K562 (cell line): ENCODE data around the gene SPATS1. TPM values are rescaled to one million over a fixed set of nuclear protein-coding genes. Genes with fewer than 3 reads are reported as not detected.

Experiments used
- ATAC-seq: fragments of 200-7000 bp; cut with Tn5 transposase; 3 replicates; pipeline ENCODE4 v1.9.1; 2020; ENCODE audit warnings: moderate library complexity
- BruUV-seq: library from RNA; stranded (reverse); fragments of 400-500 nt; replicated peaks from 2 replicates; lab custom pipeline; 2021; lab: Mats Ljungman, UMichigan
- CTCF ChIA-PET: fragments of 300-600 bp; formaldehyde crosslinking; extraction: SDS; loops from one replicate; lab custom pipeline; 2021; ENCODE audit warnings: low intra/inter-chr PET ratio; lab: Yijun Ruan, JAX
- POLR2A ChIA-PET: fragments of 300-600, 350-650 bp; sonication (Branson Sonifier 250); formaldehyde crosslinking; extraction: SDS; loops from one replicate; lab custom pipeline; 2021; ENCODE audit warnings: antibody characterized with exemption, inconsistent platforms; lab: Yijun Ruan, JAX
- DNase-seq, 4 experiments: peaks; one replicate each; pipeline versions ENCODE4 v3.0.0 to v3.0.0-alpha.2; 2011 to 2018; ENCODE audit warnings: low spot score in 3 of 4, mixed read lengths in 3 of 4; ENCODE audit errors: extremely low read depth in 1 of 4
- FAIRE-seq: peaks from 2 replicates; lab custom pipeline; 2011; peaks lifted over from hg19 to GRCh38; lab: Jason Lieb, UNC
- H2AFZ ChIP-seq: 2 replicates; pipeline ENCODE4 v1.6.0; 2011; ENCODE audit warnings: low read depth, low read length, control low read depth, inconsistent platforms
- H3K27ac ChIP-seq: fragments of 200-600 bp; 3 replicates; pipeline ENCODE4 v1.8.0; 2011; ENCODE audit warnings: low read depth, mild to moderate bottlenecking, control low read depth, inconsistent platforms, low read length, moderate library complexity, mixed read lengths; ENCODE audit errors: extremely low read depth
- H3K27me3 ChIP-seq, 2 experiments: fragments of 300-600 bp in 1 of 2; 2 replicates in 1 of 2; 3 replicates in 1 of 2; pipeline versions ENCODE4 v1.6.0 to v1.8.0; 2011; ENCODE audit warnings: inconsistent platforms in 2 of 2, low read length in 2 of 2, mild to moderate bottlenecking in 1 of 2, mixed read lengths in 1 of 2, moderate library complexity in 1 of 2; ENCODE audit not compliant: control insufficient read depth in 2 of 2, insufficient read depth in 2 of 2
- H3K36me3 ChIP-seq: fragments of 300-600 bp; 3 replicates; pipeline ENCODE4 v1.8.0; 2011; ENCODE audit warnings: mild to moderate bottlenecking, low read length, inconsistent platforms; ENCODE audit not compliant: control insufficient read depth, insufficient read depth
- H3K4me1 ChIP-seq, 2 experiments: fragments of 200-600 bp in 1 of 2; replicated peaks in 1 of 2; 2 replicates in 1 of 2; 3 replicates in 1 of 2; pipeline versions ENCODE4 v1.5.1 to v1.8.0; 2011; ENCODE audit warnings: inconsistent platforms in 2 of 2, low read length in 2 of 2, mild to moderate bottlenecking in 1 of 2, mixed read lengths in 1 of 2, moderate library complexity in 1 of 2; ENCODE audit not compliant: control insufficient read depth in 2 of 2, insufficient read depth in 2 of 2
- H3K4me2 ChIP-seq: 2 replicates; pipeline ENCODE4 v1.6.1; 2011; ENCODE audit warnings: low read length, control low read depth, inconsistent platforms, mixed read lengths; ENCODE audit not compliant: insufficient read depth
- H3K4me3 ChIP-seq: fragments of 200-600 bp; sonication (generic), shearing (Covaris generic); 2 replicates; pipeline ENCODE4 v1.5.1; 2016; ENCODE audit warnings: control low read depth, inconsistent platforms
- H3K79me2 ChIP-seq: fragments of 200-600 bp; 3 replicates; pipeline ENCODE4 v1.8.0; 2011; ENCODE audit warnings: low read length, inconsistent platforms; ENCODE audit not compliant: control insufficient read depth, insufficient read depth
- H3K9ac ChIP-seq, 2 experiments: 2 replicates each; pipeline versions ENCODE4 v1.6.0 to v1.6.1; 2011; ENCODE audit warnings: low read depth in 2 of 2, low read length in 2 of 2, control low read depth in 1 of 2, inconsistent platforms in 1 of 2, mild to moderate bottlenecking in 1 of 2, mixed read lengths in 1 of 2; ENCODE audit not compliant: insufficient read depth in 1 of 2
- H3K9me1 ChIP-seq: one replicate; pipeline ENCODE4 v1.6.0; 2011; ENCODE audit warnings: inconsistent platforms, mild to moderate bottlenecking, low read length, moderate library complexity; ENCODE audit not compliant: control insufficient read depth, insufficient read depth
- H3K9me3 ChIP-seq: replicated peaks from 2 replicates; pipeline ENCODE4 v1.5.1; 2011; ENCODE audit warnings: low read depth, low read length, inconsistent platforms; ENCODE audit not compliant: control insufficient read depth, insufficient read depth
- H4K20me1 ChIP-seq: replicated peaks from 2 replicates; pipeline ENCODE4 v1.6.1; 2011; ENCODE audit warnings: low read length, inconsistent platforms, mixed read lengths; ENCODE audit not compliant: control insufficient read depth, insufficient read depth
- ELF2 ChIP-seq: fragments of 250-450 bp; sonication (Bioruptor Pico); IDR thresholded peaks from 2 replicates; pipeline ENCODE4 v1.5.0; 2021; ENCODE audit warnings: mild to moderate bottlenecking
- IFI16 ChIP-seq: fragments of 250-450 bp; sonication (Bioruptor Pico); IDR thresholded peaks from 2 replicates; pipeline ENCODE4 v2.1.2; 2022; ENCODE audit warnings: mild to moderate bottlenecking, inconsistent platforms
- L3MBTL2 ChIP-seq: fragments of 450-650 bp; IDR thresholded peaks from 2 replicates; pipeline ENCODE4 v1.6.1; 2016; ENCODE audit warnings: mild to moderate bottlenecking, moderate library complexity
- NFIX ChIP-seq: fragments of 250-450 bp; sonication (Bioruptor Pico); IDR thresholded peaks from 2 replicates; pipeline ENCODE4 v1.4.0; 2020; ENCODE audit warnings: low read depth, mild to moderate bottlenecking, moderate library complexity
- TOE1 ChIP-seq, 2 experiments: fragments of 450-650 bp in 1 of 2; sonication (generic) in 1 of 2; formaldehyde crosslinking in 1 of 2; IDR thresholded peaks; 2 replicates each; pipeline versions ENCODE4 v1.7.1 to v1.8.0; 2016 to 2022; ENCODE audit warnings: borderline replicate concordance in 2 of 2, mild to moderate bottlenecking in 2 of 2, antibody characterized with exemption in 1 of 2, inconsistent platforms in 1 of 2, low read depth in 1 of 2, missing genetic modification reagents in 1 of 2, moderate library complexity in 1 of 2
- USF1 ChIP-seq: sonication (generic); formaldehyde crosslinking; IDR thresholded peaks from 2 replicates; pipeline ENCODE4 v1.9.0; 2022; ENCODE audit warnings: mild to moderate bottlenecking, missing genetic modification reagents
- WGBS: fragments of 100-300 bp; shearing (Covaris generic); methylation state at CpG from one replicate; pipeline ENCODE4 v1.1.6; 2016; ENCODE audit warnings: low coverage, mixed read lengths; ENCODE audit not compliant: insufficient coverage; ENCODE audit errors: missing lambda C conversion rate; 5-methylcytosine and 5-hydroxymethylcytosine counted together
- in situ Hi-C: fragments of 300-500 bp; cut with MboI; formaldehyde crosslinking; loops from 4 replicates; pipeline ENCODE4 v1.15.0; 2018; ENCODE audit warnings: inconsistent platforms, mixed read lengths
- intact Hi-C: fragments of 100-400 bp; cut with micrococcal nuclease; formaldehyde crosslinking; loops from 2 replicates; pipeline ENCODE4 v1.14.2; 2022
- polyA plus RNA-seq, 8 experiments: library from polyadenylated mRNA; depleted of rRNA in 4 of 8; stranded (reverse) in 5 of 8; unstranded in 3 of 8; fragments of >200 nt; fragmentation: Nextera tagmentation in 2 of 8; fragmentation: Illumina TruSeq in 1 of 8; extraction: Ambion mirVana in 2 of 8; extraction: Trizol in 1 of 8; gene quantifications; 2 replicates each; pipeline versions ENCODE4 v1.2.1 to v1.2.3, GENCODE V29; 2011 to 2014; ENCODE audit warnings: inconsistent platforms in 1 of 8, missing spikeins in 1 of 8
- total RNA-seq, 7 experiments: library from RNA; depleted of rRNA in 6 of 7; stranded (reverse); fragments of >200 nt in 6 of 7; fragmentation: Illumina TruSeq in 2 of 7; extraction: Trizol in 2 of 7; gene quantifications; 2 replicates each; pipeline versions ENCODE4 v1.2.1 to v1.2.3, GENCODE V29; 2011 to 2021; ENCODE audit warnings: low replicate concordance in 1 of 7
- TF ChIP-seq, protein P1 (sequence below): fragments of 450-650 bp; IDR thresholded peaks from 2 replicates; pipeline ENCODE4 v1.6.1; 2016; ENCODE audit warnings: mild to moderate bottlenecking, moderate library complexity
- TF ChIP-seq, protein P2 (sequence below): sonication (generic); formaldehyde crosslinking; IDR thresholded peaks from 2 replicates; pipeline ENCODE4 v1.5.0; 2020; ENCODE audit warnings: missing genetic modification reagents

The SPATS1 gene
- total and polyA plus RNA-seq, 9 of the 15 experiments (the other 6 are each of a cell fraction or from before 2014, with no cell fraction given), result not detected

- no peaks in the 10 kb centered on the region for H4K20me1 ChIP-seq
- H3K4me1 ChIP-seq, result no peaks in the 10 kb centered on the region
- intact Hi-C loops (loop anchor here (10.0 kb wide), 1 partner anchor 239 kb away; no protein-coding TSS in a partner anchor), in situ Hi-C loops (no loop called here)
- H3K4me3 ChIP-seq, result no peak overlapping the region
- DNase-seq (no peak), ATAC-seq (no peak), FAIRE-seq (no peak)
- no peaks in the 10 kb centered on the region for H3K9me1 ChIP-seq
- no peak overlapping the region for H2AFZ ChIP-seq
- no peak overlapping the region for H3K27ac ChIP-seq
- WGBS, result 3% methylated on average over 11 of the region's 11 CpGs
- no peak overlapping the region for H3K9ac ChIP-seq
- H3K4me2 ChIP-seq, result no peak overlapping the region
- POLR2A ChIA-PET, result interaction anchor here (0.7 to 1.8 kb wide), 4 partner anchors 10 to 77 kb away, joined by 3 to 7 read pairs (median 3); no protein-coding TSS in a partner anchor
- CTCF ChIA-PET, result no interaction called here
- peaks cover 43 to 44% of the 10 kb centered on the region in 2 experiments for H3K27me3 ChIP-seq
- H3K36me3 ChIP-seq, result no peaks in the 10 kb centered on the region
- no TSS peak for BruUV-seq
- no peaks in the 10 kb centered on the region for H3K9me3 ChIP-seq
- H3K79me2 ChIP-seq, result no peaks in the 10 kb centered on the region
- TF ChIP-seq IFI16 (CRISPR knock-in tag) (no peak), NFIX (no peak), ELF2 (no peak), TOE1 (IDR thresholded peaks at IDR 0.05; ENCODE audit: borderline replicate concordance) (no peak), TOE1 (CRISPR knock-in tag; IDR thresholded peaks at IDR 0.05; ENCODE audit: borderline replicate concordance, low read depth) (no peak), USF1 (CRISPR knock-in tag) (peak; percentile 88), L3MBTL2 (peak; percentile 47)
- TF ChIP-seq, protein P1, sequence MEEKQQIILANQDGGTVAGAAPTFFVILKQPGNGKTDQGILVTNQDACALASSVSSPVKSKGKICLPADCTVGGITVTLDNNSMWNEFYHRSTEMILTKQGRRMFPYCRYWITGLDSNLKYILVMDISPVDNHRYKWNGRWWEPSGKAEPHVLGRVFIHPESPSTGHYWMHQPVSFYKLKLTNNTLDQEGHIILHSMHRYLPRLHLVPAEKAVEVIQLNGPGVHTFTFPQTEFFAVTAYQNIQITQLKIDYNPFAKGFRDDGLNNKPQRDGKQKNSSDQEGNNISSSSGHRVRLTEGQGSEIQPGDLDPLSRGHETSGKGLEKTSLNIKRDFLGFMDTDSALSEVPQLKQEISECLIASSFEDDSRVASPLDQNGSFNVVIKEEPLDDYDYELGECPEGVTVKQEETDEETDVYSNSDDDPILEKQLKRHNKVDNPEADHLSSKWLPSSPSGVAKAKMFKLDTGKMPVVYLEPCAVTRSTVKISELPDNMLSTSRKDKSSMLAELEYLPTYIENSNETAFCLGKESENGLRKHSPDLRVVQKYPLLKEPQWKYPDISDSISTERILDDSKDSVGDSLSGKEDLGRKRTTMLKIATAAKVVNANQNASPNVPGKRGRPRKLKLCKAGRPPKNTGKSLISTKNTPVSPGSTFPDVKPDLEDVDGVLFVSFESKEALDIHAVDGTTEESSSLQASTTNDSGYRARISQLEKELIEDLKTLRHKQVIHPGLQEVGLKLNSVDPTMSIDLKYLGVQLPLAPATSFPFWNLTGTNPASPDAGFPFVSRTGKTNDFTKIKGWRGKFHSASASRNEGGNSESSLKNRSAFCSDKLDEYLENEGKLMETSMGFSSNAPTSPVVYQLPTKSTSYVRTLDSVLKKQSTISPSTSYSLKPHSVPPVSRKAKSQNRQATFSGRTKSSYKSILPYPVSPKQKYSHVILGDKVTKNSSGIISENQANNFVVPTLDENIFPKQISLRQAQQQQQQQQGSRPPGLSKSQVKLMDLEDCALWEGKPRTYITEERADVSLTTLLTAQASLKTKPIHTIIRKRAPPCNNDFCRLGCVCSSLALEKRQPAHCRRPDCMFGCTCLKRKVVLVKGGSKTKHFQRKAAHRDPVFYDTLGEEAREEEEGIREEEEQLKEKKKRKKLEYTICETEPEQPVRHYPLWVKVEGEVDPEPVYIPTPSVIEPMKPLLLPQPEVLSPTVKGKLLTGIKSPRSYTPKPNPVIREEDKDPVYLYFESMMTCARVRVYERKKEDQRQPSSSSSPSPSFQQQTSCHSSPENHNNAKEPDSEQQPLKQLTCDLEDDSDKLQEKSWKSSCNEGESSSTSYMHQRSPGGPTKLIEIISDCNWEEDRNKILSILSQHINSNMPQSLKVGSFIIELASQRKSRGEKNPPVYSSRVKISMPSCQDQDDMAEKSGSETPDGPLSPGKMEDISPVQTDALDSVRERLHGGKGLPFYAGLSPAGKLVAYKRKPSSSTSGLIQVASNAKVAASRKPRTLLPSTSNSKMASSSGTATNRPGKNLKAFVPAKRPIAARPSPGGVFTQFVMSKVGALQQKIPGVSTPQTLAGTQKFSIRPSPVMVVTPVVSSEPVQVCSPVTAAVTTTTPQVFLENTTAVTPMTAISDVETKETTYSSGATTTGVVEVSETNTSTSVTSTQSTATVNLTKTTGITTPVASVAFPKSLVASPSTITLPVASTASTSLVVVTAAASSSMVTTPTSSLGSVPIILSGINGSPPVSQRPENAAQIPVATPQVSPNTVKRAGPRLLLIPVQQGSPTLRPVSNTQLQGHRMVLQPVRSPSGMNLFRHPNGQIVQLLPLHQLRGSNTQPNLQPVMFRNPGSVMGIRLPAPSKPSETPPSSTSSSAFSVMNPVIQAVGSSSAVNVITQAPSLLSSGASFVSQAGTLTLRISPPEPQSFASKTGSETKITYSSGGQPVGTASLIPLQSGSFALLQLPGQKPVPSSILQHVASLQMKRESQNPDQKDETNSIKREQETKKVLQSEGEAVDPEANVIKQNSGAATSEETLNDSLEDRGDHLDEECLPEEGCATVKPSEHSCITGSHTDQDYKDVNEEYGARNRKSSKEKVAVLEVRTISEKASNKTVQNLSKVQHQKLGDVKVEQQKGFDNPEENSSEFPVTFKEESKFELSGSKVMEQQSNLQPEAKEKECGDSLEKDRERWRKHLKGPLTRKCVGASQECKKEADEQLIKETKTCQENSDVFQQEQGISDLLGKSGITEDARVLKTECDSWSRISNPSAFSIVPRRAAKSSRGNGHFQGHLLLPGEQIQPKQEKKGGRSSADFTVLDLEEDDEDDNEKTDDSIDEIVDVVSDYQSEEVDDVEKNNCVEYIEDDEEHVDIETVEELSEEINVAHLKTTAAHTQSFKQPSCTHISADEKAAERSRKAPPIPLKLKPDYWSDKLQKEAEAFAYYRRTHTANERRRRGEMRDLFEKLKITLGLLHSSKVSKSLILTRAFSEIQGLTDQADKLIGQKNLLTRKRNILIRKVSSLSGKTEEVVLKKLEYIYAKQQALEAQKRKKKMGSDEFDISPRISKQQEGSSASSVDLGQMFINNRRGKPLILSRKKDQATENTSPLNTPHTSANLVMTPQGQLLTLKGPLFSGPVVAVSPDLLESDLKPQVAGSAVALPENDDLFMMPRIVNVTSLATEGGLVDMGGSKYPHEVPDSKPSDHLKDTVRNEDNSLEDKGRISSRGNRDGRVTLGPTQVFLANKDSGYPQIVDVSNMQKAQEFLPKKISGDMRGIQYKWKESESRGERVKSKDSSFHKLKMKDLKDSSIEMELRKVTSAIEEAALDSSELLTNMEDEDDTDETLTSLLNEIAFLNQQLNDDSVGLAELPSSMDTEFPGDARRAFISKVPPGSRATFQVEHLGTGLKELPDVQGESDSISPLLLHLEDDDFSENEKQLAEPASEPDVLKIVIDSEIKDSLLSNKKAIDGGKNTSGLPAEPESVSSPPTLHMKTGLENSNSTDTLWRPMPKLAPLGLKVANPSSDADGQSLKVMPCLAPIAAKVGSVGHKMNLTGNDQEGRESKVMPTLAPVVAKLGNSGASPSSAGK, result peak; percentile 71; the same call in 1 of the 2 replicates
- TF ChIP-seq, protein P2, sequence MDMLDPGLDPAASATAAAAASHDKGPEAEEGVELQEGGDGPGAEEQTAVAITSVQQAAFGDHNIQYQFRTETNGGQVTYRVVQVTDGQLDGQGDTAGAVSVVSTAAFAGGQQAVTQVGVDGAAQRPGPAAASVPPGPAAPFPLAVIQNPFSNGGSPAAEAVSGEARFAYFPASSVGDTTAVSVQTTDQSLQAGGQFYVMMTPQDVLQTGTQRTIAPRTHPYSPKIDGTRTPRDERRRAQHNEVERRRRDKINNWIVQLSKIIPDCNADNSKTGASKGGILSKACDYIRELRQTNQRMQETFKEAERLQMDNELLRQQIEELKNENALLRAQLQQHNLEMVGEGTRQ (CRISPR knock-in tag), result peak; percentile 80
Measured at GRCh38 chr6:44333273-44333919, 9.1 kb upstream of the SPATS1 start.
